HL-60/S4 treated with retinoic acid at 250 ng/mL for 4 days and 3 days (cell line): ENCODE data around the gene PTPRN2.

Experiments used
- in situ Hi-C: fragments of 300-500 bp; cut with MboI; formaldehyde crosslinking; loops from 2 replicates; pipeline ENCODE4 v1.7.0; 2022; ENCODE audit warnings: low sequenced_read_pairs

PTPRN2 gene

GRCh38 chr7:158248816-158249215 lies 338.8 kb downstream of the PTPRN2 start:
- in situ Hi-C loops: no loop called here

GRCh38 chr7:158247758-158248487 lies 339.7 kb downstream of the PTPRN2 start:
- in situ Hi-C loops: no loop called here

GRCh38 chr7:158246960-158247673 lies 340.5 kb downstream of the PTPRN2 start:
- in situ Hi-C loops: no loop called here

- in situ Hi-C loops: no loop called here
Measured at GRCh38 chr7:158246272-158246959, 341.2 kb downstream of the PTPRN2 start.

- in situ Hi-C loops: no loop called here
Measured at GRCh38 chr7:158245724-158246041, 341.9 kb downstream of the PTPRN2 start.

- in situ Hi-C loops: no loop called here
Measured at GRCh38 chr7:158244873-158245723, 342.5 kb downstream of the PTPRN2 start.

- in situ Hi-C loops: no loop called here
Measured at GRCh38 chr7:158244430-158244829, 343.2 kb downstream of the PTPRN2 start.

GRCh38 chr7:158241919-158242318 lies 345.7 kb downstream of the PTPRN2 start:
- in situ Hi-C loops: no loop called here

- in situ Hi-C loops: no loop called here
Measured at GRCh38 chr7:158240801-158241200, 346.8 kb downstream of the PTPRN2 start.

GRCh38 chr7:158239290-158239981 lies 348.2 kb downstream of the PTPRN2 start:
- in situ Hi-C loops: no loop called here

GRCh38 chr7:158238616-158239289 lies 348.9 kb downstream of the PTPRN2 start:
- in situ Hi-C loops: no loop called here

- in situ Hi-C loops: no loop called here
Measured at GRCh38 chr7:158237672-158238335, 349.8 kb downstream of the PTPRN2 start.

GRCh38 chr7:158236400-158236799 lies 351.2 kb downstream of the PTPRN2 start:
- in situ Hi-C loops: no loop called here

GRCh38 chr7:158235862-158236261 lies 351.8 kb downstream of the PTPRN2 start:
- in situ Hi-C loops: no loop called here

GRCh38 chr7:158229945-158230344 lies 357.7 kb downstream of the PTPRN2 start:
- in situ Hi-C loops: no loop called here

- in situ Hi-C loops: no loop called here
Measured at GRCh38 chr7:158228986-158229385, 358.6 kb downstream of the PTPRN2 start.

GRCh38 chr7:158228131-158228530 lies 359.5 kb downstream of the PTPRN2 start:
- in situ Hi-C loops: no loop called here

- in situ Hi-C loops: no loop called here
Measured at GRCh38 chr7:158227258-158227984, 360.2 kb downstream of the PTPRN2 start.

GRCh38 chr7:158216198-158216597 lies 371.4 kb downstream of the PTPRN2 start:
- in situ Hi-C loops: no loop called here
